ENCODE data around the gene KLHL17. TPM values are rescaled to one million over a fixed set of nuclear protein-coding genes. Genes with fewer than 3 reads are reported as not detected.

KLHL17 gene
- total RNA-seq, 2 experiments from 2014 or later: 35.3 to 35.4 TPM

DNA sequence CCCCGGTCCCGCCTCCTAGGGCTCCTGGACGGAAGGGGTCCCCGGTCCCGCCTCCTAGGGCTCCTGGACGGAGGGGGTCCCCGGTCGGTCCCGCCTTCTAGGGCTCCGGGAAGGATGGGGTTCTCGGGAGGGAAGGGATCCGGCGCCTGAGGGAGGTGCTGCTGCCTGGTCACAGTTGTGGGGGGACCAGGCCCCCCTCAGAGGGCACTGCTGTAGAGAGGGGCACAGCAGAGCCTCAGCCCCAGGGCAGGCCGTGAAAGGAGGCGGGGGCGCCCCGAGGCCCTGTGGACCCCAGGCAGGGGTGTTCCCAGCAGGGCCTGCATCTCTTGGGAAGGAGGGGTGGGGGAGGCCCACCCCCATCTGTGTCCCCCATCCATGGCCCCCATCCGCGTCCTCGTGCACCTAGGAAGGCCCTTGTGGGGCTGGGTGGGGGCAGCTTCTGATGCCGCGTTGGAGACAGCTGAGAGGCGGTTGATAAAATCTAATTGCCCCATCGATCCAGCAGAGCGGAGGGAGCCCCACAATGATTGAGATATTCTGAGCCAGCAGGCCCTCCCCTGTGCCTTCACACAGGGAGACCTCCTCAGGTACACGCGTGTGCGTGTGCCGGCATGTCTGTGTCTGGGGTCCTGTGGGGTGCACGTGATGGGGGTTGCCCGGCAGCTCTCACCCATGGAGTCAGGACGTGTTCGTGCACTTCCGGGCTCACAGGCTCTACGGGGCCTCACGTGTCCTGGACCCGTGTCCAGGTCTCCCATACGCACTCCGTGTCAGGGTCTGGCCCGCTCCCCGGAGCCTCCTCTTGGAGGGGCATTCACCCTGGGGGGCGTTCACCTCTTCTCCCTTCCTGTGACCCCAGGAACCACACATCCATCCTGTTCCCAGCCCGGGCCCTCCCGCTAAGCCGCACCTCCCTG lies 23.8 kb upstream of the KLHL17 start:
- Mint-ChIP-seq H3K4me3 (no peak overlapping the region), H3K4me1 (peaks cover 4% of the 10 kb centered on the region), H3K27ac (no peak overlapping the region), H3K27me3 (peaks cover 26% of the 10 kb centered on the region), H3K36me3 (no peaks in the 10 kb centered on the region), H3K9me3 (no peaks in the 10 kb centered on the region)
- ATAC-seq (ENCODE audit: low read depth) (no peak), DNase-seq (no peak)
- POLR2A ChIA-PET: no interaction called here

DNA sequence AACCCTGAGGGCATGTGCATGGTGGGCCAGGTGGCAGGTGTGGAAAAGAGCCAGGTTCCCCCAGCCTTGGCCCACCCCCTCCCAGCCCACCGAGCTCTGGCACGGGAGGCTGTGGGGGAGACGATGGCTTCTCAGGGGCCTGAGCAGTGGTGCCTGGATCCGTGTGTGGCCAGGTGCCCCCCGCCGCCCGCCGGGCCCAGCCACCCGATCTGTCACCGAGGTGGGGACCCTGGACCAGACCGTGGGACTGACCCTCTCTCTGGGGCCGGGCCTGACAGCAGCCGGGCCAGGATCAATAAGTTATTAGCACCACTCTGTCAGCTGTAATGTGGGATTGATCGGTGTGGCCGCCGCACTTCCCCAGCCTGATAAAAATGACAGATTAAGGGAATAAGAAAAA lies 22.9 kb upstream of the KLHL17 start:
- Mint-ChIP-seq H3K36me3 (no peaks in the 10 kb centered on the region), H3K27me3 (peaks cover 25% of the 10 kb centered on the region), H3K27ac (no peak overlapping the region), H3K4me3 (no peak overlapping the region), H3K4me1 (peaks cover 3% of the 10 kb centered on the region), H3K9me3 (no peaks in the 10 kb centered on the region)
- DNase-seq: no peak
- no peak for ATAC-seq (ENCODE audit: low read depth)
- POLR2A ChIA-PET: no interaction called here

DNA sequence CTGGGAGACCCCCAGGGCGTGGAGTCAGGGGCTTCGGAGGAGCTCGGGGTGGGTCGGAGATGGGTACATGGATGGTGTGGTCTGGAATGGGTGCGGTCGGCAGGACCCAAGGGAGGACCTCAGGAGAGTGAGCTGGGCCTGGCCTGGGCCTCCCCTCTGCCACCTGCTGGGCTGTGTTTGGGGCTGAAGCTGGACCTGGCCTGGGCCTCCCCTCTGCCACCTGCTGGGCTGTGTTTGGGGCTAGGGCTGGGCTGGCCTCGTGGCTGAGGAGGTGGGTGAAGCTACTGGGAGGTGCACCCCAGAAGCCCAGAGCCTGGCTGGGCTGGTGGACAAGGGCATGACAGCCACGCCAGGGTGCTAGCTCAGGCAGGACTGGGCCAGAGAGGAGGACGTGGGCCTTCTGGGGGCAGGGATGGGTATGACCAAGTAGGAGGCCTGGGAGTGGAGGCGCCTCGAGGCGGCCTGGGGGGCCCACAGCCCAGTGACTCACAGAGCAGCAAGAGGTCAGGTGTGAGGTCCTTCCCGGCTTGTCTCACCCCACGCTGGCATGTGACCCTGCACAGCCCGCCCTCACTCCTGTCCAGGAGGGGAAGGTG lies 22.2 kb upstream of the KLHL17 start:
- no peak overlapping the region for H3K4me3 Mint-ChIP-seq
- no peak overlapping the region for H3K27ac Mint-ChIP-seq
- H3K36me3 Mint-ChIP-seq: no peaks in the 10 kb centered on the region
- H3K9me3 Mint-ChIP-seq: no peaks in the 10 kb centered on the region
- POLR2A ChIA-PET: no interaction called here
- DNase-seq (no peak), ATAC-seq (ENCODE audit: low read depth) (no peak)
- peaks cover 28% of the 10 kb centered on the region for H3K27me3 Mint-ChIP-seq
- H3K4me1 Mint-ChIP-seq: peaks cover 3% of the 10 kb centered on the region

DNA sequence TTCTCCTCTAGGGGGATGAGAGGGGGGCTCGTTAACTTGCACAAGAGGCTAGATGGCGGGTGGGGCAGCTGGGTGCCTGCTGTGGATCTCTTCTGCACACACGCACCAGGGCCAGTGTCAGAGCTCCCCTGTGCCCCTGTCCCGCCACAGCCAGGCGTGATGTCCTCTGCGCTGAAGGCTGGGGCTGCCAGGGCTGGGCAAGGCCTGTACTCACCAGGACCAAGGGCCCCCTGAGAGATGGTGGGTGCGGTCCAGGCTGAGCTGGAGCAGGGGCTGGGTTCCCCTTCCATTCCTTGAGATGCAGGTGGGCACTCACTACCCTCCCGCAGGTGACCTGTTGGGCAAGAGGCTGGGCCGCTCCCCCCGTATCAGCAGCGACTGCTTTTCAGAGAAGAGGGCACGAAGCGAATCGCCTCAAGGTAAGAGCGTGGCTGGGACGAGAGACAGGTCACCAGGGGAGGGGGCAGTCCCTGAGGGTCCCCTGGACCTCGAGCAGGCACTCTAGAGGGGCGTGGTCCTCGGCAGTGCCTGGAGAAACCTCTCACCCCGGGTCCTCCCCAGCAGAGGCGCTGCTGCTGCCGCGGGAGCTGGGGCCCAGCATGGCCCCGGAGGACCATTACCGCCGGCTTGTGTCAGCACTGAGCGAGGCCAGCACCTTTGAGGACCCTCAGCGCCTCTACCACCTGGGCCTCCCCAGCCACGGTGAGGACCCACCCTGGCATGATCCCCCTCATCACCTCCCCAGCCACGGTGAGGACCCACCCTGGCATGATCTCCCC lies 21.5 kb upstream of the KLHL17 start:
- ATAC-seq (ENCODE audit: low read depth): no peak
- H3K9me3 Mint-ChIP-seq: no peaks in the 10 kb centered on the region
- peaks cover 33% of the 10 kb centered on the region for H3K27me3 Mint-ChIP-seq
- POLR2A ChIA-PET: no interaction called here
- no peak for DNase-seq
- H3K36me3 Mint-ChIP-seq: no peaks in the 10 kb centered on the region
- H3K27ac Mint-ChIP-seq: no peak overlapping the region
- no peak overlapping the region for H3K4me3 Mint-ChIP-seq
- H3K4me1 Mint-ChIP-seq: peaks cover 4% of the 10 kb centered on the region

DNA sequence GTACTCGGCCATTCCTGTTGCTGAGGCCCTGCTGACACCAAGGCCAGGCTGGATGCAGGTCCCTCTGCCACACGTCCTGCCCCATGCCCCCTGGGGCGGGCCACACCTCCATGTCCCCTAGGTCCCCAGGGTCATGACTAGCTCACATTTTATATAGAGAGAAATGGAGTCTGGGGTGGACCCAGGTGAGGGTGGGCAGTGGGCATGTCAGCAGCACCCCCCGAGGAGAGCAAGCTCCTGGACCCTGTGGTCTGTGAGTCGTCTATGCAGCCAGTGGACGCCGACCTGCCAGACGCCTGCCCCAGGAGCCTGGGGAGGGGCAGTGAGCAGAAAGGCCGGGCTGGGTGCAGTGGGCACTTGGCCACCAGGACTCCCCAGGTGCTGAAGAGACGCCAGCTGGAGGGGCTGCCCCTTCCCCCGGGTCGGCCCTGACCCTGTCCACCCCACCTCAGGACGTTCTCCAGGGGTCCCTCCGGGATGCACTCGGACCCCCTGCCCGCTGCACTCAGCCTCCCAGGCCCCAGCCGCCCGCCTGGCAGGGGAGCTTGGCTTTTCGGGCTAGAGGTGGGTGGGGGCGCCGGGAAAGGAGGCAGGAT lies 20.8 kb upstream of the KLHL17 start:
- POLR2A ChIA-PET: interaction anchor here (1.5 kb wide), 1 partner anchor 161 kb away, joined by 3 read pairs; no protein-coding TSS in a partner anchor
- DNase-seq: no peak
- no peak overlapping the region for H3K4me3 Mint-ChIP-seq
- no peak overlapping the region for H3K27ac Mint-ChIP-seq
- H3K4me1 Mint-ChIP-seq: peaks cover 4% of the 10 kb centered on the region
- no peaks in the 10 kb centered on the region for H3K36me3 Mint-ChIP-seq
- H3K9me3 Mint-ChIP-seq: no peaks in the 10 kb centered on the region
- ATAC-seq (ENCODE audit: low read depth): no peak
- H3K27me3 Mint-ChIP-seq: peaks cover 36% of the 10 kb centered on the region

DNA sequence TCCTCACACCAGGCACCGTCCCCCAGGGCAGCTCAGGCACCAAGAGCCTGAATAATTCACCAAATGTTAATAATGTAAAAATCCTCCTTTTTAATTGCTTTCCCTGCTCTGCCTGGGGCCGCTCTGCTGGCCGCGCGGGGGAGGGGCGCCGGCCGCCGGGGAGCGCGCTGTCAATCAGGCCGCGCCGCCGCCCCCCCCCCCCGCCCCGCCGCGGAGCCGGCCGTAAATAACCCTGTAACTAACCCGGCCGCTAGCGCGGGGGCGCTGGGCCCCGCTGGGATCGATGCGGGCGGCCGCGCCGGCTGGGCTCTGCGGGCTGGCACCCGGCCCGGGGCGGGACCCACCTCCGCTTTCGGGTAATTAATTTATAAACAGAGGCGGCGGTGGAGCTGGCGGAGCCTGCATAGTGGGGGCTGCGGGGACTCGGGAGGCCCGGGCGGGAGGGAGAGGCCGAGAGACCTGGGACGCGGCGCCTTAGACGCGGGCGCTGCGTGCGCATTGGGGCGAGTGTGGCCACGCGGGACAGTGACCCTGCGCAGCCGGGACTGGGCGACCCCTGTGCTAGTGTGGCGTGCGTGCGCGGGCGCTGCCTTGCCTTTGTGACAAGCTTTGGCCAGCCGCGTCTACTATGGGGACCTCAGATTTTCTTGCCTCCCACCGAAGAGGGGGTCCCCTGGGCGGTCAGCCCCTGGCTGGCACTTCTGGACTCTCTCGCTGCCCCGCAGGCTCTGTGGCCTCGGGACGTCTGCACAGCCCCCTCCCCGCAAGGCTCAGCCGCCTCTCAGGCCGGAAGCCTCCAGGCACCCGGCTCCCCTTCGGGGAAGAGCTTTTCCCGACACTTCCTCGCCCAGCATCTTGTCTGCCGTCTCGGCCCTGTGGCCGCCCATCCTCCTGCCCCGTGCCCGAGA lies 20.0 kb upstream of the KLHL17 start:
- Mint-ChIP-seq H3K27ac (no peak overlapping the region), H3K36me3 (peaks cover 3% of the 10 kb centered on the region), H3K4me1 (peaks cover 4% of the 10 kb centered on the region), H3K9me3 (no peaks in the 10 kb centered on the region), H3K27me3 (peaks cover 30% of the 10 kb centered on the region), H3K4me3 (peak overlapping the region; percentile 56)
- DNase-seq (peak; percentile 53), ATAC-seq (ENCODE audit: low read depth) (no peak)
- POLR2A ChIA-PET: interaction anchor here (0.6 to 2.4 kb wide), 7 partner anchors 8 to 162 kb away, joined by 3 to 11 read pairs (median 3); partner anchors contain the start of genes NOC2L and PLEKHN1

DNA sequence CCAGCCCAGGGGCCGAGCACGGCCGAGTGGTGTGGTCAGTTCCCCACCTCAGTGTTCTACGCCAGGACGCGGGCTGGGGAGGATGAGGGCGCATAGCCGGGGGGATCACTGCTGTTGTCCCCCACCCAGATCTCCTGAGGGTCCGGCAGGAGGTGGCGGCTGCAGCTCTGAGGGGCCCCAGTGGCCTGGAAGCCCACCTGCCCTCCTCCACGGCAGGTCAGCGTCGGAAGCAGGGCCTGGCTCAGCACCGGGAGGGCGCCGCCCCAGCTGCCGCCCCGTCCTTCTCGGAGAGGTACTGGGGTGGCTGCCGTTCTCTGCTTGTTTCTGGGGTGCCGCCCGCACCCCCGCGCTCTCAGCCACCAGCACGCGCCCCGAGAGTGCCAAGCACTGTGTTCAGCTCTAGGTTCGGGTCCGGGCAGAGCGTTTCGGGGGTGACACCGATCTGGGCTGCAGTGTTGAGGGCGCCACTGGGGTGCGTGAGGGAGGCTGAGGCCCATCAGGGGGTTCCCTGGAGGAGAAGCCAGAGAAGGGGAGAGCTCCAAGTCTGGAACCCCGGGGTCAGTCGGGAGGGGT lies 19.3 kb upstream of the KLHL17 start:
- ATAC-seq (ENCODE audit: low read depth) (peak; percentile 16), DNase-seq (peak; percentile 66)
- Mint-ChIP-seq H3K27me3 (peaks cover 30% of the 10 kb centered on the region), H3K4me1 (peaks cover 4% of the 10 kb centered on the region), H3K4me3 (peak overlapping the region; percentile 68), H3K9me3 (no peaks in the 10 kb centered on the region), H3K27ac (peak overlapping the region; percentile 82), H3K36me3 (peaks cover 9% of the 10 kb centered on the region)
- POLR2A ChIA-PET: interaction anchor here (0.6 to 2.4 kb wide), 7 partner anchors 8 to 163 kb away, joined by 3 to 11 read pairs (median 3); partner anchors contain the start of genes NOC2L and PLEKHN1

DNA sequence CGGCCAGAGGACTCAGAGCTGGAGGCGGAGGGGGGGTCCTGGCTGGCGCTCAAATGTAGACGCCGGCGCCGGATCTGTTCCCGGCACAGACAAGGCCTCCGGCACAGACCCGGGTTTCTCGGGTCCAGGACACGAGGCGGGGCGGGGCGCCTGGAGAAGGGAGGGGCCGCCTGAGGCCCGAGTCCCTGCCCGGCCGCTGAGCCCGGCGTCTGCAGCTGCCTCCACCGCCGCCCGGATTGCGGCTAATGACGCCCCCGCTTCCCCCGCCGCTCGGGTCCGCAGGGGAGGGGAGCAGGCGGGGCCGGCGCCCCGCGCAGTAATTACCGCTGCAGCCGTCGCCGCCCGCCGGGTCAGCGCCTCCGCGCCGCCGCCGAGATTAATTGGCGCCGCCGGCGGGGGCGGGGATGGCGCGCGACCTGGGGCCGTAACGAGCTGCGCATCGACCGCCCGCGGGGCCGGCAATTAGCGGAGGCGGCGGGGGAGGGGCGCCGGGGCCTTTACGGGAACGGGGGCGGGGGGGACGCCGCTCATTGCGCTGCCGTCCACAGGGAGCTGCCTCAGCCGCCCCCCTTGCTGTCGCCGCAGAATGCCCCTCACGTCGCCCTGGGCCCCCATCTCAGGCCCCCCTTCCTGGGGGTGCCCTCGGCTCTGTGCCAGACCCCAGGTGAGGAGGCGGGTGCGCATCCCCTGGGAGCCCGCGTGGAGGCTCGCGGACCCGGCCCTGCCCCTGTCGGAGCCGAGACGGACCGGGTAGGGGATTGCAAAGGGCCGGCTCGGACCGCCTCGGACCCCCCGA lies 18.6 kb upstream of the KLHL17 start:
- H3K9me3 Mint-ChIP-seq: no peaks in the 10 kb centered on the region
- H3K36me3 Mint-ChIP-seq: peaks cover 9% of the 10 kb centered on the region
- H3K27ac Mint-ChIP-seq: no peak overlapping the region
- POLR2A ChIA-PET: interaction anchor here (0.9 to 2.4 kb wide), 7 partner anchors 9 to 1643 kb away, joined by 3 to 11 read pairs (median 3); partner anchors contain the start of genes NOC2L and PLEKHN1
- peaks cover 27% of the 10 kb centered on the region for H3K27me3 Mint-ChIP-seq
- peak overlapping the region; percentile 68 for H3K4me3 Mint-ChIP-seq
- DNase-seq (peak; percentile 70), ATAC-seq (ENCODE audit: low read depth) (peak; percentile 18)
- H3K4me1 Mint-ChIP-seq: peaks cover 4% of the 10 kb centered on the region

DNA sequence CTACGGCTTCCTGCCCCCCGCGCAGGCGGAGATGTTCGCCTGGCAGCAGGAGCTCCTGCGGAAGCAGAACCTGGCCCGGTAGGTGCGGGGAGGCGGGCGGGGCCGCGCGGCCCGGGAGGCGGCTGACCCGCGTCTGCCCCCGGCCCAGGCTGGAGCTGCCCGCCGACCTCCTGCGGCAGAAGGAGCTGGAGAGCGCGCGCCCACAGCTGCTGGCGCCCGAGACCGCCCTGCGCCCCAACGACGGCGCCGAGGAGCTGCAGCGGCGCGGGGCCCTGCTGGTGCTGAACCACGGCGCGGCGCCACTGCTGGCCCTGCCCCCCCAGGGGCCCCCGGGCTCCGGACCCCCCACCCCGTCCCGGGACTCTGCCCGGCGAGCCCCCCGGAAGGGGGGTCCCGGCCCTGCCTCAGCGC lies 18.0 kb upstream of the KLHL17 start:
- Mint-ChIP-seq H3K27me3 (peaks cover 26% of the 10 kb centered on the region), H3K4me1 (peaks cover 4% of the 10 kb centered on the region), H3K9me3 (no peaks in the 10 kb centered on the region), H3K4me3 (no peak overlapping the region), H3K36me3 (peaks cover 12% of the 10 kb centered on the region), H3K27ac (no peak overlapping the region)
- ATAC-seq (ENCODE audit: low read depth): peak; percentile 10
- DNase-seq: peak; percentile 64
- POLR2A ChIA-PET: interaction anchor here (0.9 to 2.4 kb wide), 5 partner anchors 14 to 1643 kb away, joined by 3 to 11 read pairs (median 3); partner anchors contain the start of genes NOC2L and PLEKHN1

DNA sequence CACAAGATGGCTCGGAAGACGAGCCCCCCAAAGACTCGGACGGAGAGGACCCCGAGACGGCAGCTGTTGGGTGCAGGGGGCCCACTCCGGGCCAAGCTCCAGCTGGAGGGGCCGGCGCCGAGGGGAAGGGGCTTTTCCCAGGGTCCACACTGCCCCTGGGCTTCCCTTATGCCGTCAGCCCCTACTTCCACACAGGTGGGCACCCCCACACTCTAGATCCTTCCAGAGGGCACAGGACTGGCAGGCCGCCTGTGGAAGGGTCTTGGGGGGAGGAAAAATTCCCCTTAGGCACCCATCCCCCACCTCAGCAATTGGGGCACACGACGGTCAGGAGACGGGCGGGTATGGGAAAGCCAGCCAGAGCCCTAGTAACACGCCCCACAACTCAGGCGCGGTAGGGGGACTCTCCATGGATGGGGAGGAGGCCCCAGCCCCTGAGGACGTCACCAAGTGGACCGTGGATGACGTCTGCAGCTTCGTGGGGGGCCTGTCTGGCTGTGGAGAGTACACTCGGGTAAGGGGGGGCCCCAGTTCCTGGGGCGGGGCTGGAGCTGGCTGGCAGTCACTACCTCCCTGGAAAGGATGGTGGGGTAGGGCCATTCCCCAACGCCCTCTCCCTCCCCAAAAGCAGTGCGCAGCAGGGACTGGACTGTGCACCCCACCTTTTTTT lies 17.4 kb upstream of the KLHL17 start:
- no peak for DNase-seq
- Mint-ChIP-seq H3K27me3 (peaks cover 26% of the 10 kb centered on the region), H3K36me3 (peaks cover 12% of the 10 kb centered on the region), H3K4me3 (no peak overlapping the region), H3K9me3 (no peaks in the 10 kb centered on the region), H3K4me1 (peaks cover 4% of the 10 kb centered on the region), H3K27ac (no peak overlapping the region)
- ATAC-seq (ENCODE audit: low read depth): no peak
- POLR2A ChIA-PET: interaction anchor here (0.7 to 1.1 kb wide), 5 partner anchors 12 to 1642 kb away, joined by 3 to 9 read pairs (median 3); partner anchors contain the start of gene NOC2L
